ENCODE measurements around the gene ARHGEF37.

DNA sequence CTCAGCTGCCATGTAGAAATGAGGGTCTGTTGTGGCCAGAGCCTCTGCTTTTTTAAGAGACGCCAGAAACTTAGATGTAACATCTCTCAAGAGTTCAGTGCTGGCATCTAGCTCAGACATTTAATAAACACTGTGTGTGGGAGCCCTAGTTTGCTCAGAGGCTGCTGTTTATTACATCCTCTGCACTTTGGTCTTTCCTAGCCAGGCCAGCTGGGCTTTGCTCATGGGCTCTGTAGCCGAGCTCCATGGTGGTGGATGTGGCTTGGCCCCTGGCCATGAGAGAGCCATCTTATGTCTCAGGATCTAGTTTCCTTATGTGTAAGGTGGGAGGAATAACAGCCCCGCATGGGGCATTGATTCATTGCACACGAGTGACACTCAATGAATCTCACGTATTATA is 30.0 kb downstream of the ARHGEF37 start:
- TF ChIP-seq, protein P1, sequence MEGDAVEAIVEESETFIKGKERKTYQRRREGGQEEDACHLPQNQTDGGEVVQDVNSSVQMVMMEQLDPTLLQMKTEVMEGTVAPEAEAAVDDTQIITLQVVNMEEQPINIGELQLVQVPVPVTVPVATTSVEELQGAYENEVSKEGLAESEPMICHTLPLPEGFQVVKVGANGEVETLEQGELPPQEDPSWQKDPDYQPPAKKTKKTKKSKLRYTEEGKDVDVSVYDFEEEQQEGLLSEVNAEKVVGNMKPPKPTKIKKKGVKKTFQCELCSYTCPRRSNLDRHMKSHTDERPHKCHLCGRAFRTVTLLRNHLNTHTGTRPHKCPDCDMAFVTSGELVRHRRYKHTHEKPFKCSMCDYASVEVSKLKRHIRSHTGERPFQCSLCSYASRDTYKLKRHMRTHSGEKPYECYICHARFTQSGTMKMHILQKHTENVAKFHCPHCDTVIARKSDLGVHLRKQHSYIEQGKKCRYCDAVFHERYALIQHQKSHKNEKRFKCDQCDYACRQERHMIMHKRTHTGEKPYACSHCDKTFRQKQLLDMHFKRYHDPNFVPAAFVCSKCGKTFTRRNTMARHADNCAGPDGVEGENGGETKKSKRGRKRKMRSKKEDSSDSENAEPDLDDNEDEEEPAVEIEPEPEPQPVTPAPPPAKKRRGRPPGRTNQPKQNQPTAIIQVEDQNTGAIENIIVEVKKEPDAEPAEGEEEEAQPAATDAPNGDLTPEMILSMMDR (IDR thresholded peaks at IDR 0.05; ENCODE audit: low read depth, low read length, poor library complexity, severe bottlenecking): no peak
- TF ChIP-seq EZH2phosphoT487 (IDR thresholded peaks at IDR 0.05; ENCODE audit: borderline replicate concordance, low read length): no peak
